ENCODE results near the gene RTP5.

DNA sequence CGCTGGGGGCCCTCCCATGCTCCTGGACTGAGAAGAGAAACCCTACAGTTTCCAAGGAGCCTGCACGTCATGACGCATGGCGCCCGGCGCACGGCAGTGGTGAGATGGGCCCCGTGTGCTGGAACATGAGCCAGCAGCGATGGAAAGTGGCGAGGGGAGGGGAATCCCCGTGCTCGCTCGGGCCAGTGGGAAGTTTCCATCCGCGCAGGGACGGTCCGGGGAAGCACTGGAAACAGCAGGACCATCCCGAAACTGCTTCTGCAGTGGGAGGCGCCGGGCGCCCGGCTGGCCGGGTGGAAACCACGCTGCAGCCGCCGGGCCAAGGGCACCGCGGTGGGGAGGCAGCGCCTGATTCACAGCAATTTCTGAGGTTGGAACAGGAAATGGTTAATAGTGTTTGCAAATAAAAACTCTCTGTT, 6.0 kb upstream of the RTP5 start:
- TF ChIP-seq POLR2AphosphoS5 (IDR thresholded peaks at IDR 0.05; ENCODE audit: borderline replicate concordance, low read depth, low read length) (no peak), EZH2 (IDR thresholded peaks at IDR 0.05) (no peak), FOXP2 (optimal IDR thresholded peaks at IDR 0.05; ENCODE audit: control extremely low read depth, extremely low read length, insufficient read depth) (no peak)

All from SK-N-MC (cell line).